OCI-LY7 (cell line): Measurements from ENCODE around the gene SYT7.

Experiments used
- EZH2phosphoT487 ChIP-seq: fragments of 200-600 bp; sonication (generic); IDR thresholded peaks from 2 replicates; pipeline ENCODE4 v1.6.1; 2018; ENCODE audit warnings: low read depth, borderline replicate concordance, mild to moderate bottlenecking, mixed run types, antibody characterized with exemption, low read length, moderate library complexity, mixed read lengths
- TF ChIP-seq, protein P1 (sequence below): fragments of 200-600 bp; sonication (generic); conservative IDR thresholded peaks from 2 replicates; pipeline ENCODE4 v1.5.1; 2014; ENCODE audit warnings: mild to moderate bottlenecking, antibody characterized with exemption, low read length, moderate library complexity, mixed read lengths

DNA sequence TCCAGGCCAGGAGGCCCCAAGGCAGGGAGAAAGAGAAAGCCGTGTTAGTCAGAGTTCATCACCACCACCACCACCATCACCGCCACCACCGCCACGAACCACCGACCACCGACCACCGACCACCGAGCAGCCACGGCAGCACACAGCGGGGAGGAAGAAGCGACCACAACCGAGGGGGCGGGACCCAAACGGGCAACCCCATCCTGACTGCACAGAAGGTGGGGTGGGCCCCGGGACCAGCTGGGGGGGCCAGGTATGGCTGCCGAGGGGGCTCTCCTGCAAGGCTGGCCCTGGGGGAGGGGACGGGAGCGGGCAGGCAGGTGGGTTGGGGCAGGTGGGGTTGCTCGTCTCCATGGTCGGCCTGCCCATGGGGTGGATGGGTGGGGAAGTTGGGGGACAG is 34.2 kb downstream of the SYT7 start:
- TF ChIP-seq, protein P1, sequence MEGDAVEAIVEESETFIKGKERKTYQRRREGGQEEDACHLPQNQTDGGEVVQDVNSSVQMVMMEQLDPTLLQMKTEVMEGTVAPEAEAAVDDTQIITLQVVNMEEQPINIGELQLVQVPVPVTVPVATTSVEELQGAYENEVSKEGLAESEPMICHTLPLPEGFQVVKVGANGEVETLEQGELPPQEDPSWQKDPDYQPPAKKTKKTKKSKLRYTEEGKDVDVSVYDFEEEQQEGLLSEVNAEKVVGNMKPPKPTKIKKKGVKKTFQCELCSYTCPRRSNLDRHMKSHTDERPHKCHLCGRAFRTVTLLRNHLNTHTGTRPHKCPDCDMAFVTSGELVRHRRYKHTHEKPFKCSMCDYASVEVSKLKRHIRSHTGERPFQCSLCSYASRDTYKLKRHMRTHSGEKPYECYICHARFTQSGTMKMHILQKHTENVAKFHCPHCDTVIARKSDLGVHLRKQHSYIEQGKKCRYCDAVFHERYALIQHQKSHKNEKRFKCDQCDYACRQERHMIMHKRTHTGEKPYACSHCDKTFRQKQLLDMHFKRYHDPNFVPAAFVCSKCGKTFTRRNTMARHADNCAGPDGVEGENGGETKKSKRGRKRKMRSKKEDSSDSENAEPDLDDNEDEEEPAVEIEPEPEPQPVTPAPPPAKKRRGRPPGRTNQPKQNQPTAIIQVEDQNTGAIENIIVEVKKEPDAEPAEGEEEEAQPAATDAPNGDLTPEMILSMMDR = no peak
- TF ChIP-seq EZH2phosphoT487 = no peak
